Measurements from ENCODE around the gene GRIK4.
"Not testable (repeated sequence)": the region's sequence is repeated elsewhere in the genome, so short reads cannot be mapped to it uniquely, and the experiment has no call there.

GRIK4 gene

GRCh38 chr11:120615391-120615790, 103.8 kb downstream of the GRIK4 start:
- H3K4me3 ChIP-seq (replicated peaks in 1 of 2; ENCODE audit: low read depth in 2 of 2, low read length in 2 of 2) = no peak overlapping the region
- no peak for DNase-seq (ENCODE audit: low read depth in 2 of 2)
- no peak for TF ChIP-seq CTCF (IDR thresholded peaks at IDR 0.05; ENCODE audit: low read depth, low read length)

- TF ChIP-seq CTCF (IDR thresholded peaks at IDR 0.05; ENCODE audit: low read depth, low read length) = no peak
- no peak overlapping the region for H3K4me3 ChIP-seq (replicated peaks in 1 of 2; ENCODE audit: low read depth in 2 of 2, low read length in 2 of 2)
- no peak for DNase-seq (ENCODE audit: low read depth in 2 of 2)
These were observed 106.9 kb downstream of the GRIK4 start for GRCh38 chr11:120618399-120618798.

- TF ChIP-seq CTCF (IDR thresholded peaks at IDR 0.05; ENCODE audit: low read depth, low read length) = no peak
- H3K4me3 ChIP-seq (replicated peaks in 1 of 2; ENCODE audit: low read depth in 2 of 2, low read length in 2 of 2) = no peak overlapping the region
- DNase-seq (ENCODE audit: low read depth in 2 of 2) = peak in 1 of 2 donors; percentile 3
These were observed 110.8 kb downstream of the GRIK4 start for GRCh38 chr11:120622189-120622875.

- DNase-seq (ENCODE audit: low read depth in 2 of 2); H3K4me3 ChIP-seq (replicated peaks in 1 of 2; ENCODE audit: low read depth in 2 of 2, low read length in 2 of 2): not testable (repeated sequence)
These were observed 113.4 kb downstream of the GRIK4 start for GRCh38 chr11:120624992-120625391.

GRCh38 chr11:120625565-120625964, 114.0 kb downstream of the GRIK4 start:
- DNase-seq (ENCODE audit: low read depth in 2 of 2) = no peak
- no peak overlapping the region for H3K4me3 ChIP-seq (replicated peaks in 1 of 2; ENCODE audit: low read depth in 2 of 2, low read length in 2 of 2)
- no peak for TF ChIP-seq CTCF (IDR thresholded peaks at IDR 0.05; ENCODE audit: low read depth, low read length)

GRCh38 chr11:120626791-120627190, 115.2 kb downstream of the GRIK4 start:
- no peak overlapping the region for H3K4me3 ChIP-seq (replicated peaks in 1 of 2; ENCODE audit: low read depth in 2 of 2, low read length in 2 of 2)
- no peak for DNase-seq (ENCODE audit: low read depth in 2 of 2)
- no peak for TF ChIP-seq CTCF (IDR thresholded peaks at IDR 0.05; ENCODE audit: low read depth, low read length)

GRCh38 chr11:120627327-120628163, 116.0 kb downstream of the GRIK4 start:
- DNase-seq (ENCODE audit: low read depth in 2 of 2) = no peak
- TF ChIP-seq CTCF (IDR thresholded peaks at IDR 0.05; ENCODE audit: low read depth, low read length) = no peak

More at GRCh38 chr11:120627327-120628163, 116.0 kb downstream of the GRIK4 start:
- H3K4me3 ChIP-seq (replicated peaks in 1 of 2; ENCODE audit: low read depth in 2 of 2, low read length in 2 of 2) = no peak overlapping the region

All from cardiac fibroblast (primary cell).